ENCODE results near the gene NAV2. TPM values are rescaled to one million over a fixed set of nuclear protein-coding genes. Genes with fewer than 3 reads are reported as not detected.

NAV2 gene
- total RNA-seq, 1 experiment from 2014 or later = 63.5 TPM

DNA sequence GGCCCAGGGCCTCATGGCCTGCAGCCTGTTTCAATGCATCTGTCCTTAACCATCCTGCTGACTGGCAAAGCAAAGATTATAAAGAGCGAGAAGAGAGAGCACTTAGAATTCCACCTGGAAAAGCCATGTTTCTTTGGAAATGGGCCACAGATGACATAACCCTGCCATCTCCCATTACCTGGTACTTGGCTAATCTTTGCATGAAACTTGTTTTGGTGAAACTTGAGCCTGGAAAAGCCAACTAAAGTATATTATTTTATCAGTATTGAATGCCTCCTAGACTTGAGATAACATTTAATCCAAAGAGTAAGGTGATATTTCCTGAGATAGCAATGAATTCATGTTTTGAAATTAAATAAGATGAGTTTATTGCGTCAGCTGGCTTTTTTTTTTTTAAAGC, 72.6 kb downstream of the NAV2 start:
- Histone ChIP-seq H3K36me3 (ENCODE audit: control insufficient read depth, insufficient read depth, low read length) (no peaks in the 10 kb centered on the region; the same call in 1 of the 2 replicates), H3K27me3 (replicated peaks; ENCODE audit: control insufficient read depth, insufficient read depth, low read length) (no peaks in the 10 kb centered on the region), H3K9me3 (no peaks in the 10 kb centered on the region), H3K4me3 (ENCODE audit: low read depth, low read length) (no peak overlapping the region), H3K4me1 (peaks cover 8% of the 10 kb centered on the region; the same call in 1 of the 2 replicates)
- intact Hi-C loops (cut with micrococcal nuclease; ENCODE audit: unreplicated experiment) = no loop called here
- no peak for DNase-seq
- no TSS peak for BruUV-seq (replicated peaks)
- peaks cover 12% of the 10 kb centered on the region for H3K4me1 Mint-ChIP-seq (ENCODE audit: low read depth, unreplicated experiment)
- TF ChIP-seq, protein P1, sequence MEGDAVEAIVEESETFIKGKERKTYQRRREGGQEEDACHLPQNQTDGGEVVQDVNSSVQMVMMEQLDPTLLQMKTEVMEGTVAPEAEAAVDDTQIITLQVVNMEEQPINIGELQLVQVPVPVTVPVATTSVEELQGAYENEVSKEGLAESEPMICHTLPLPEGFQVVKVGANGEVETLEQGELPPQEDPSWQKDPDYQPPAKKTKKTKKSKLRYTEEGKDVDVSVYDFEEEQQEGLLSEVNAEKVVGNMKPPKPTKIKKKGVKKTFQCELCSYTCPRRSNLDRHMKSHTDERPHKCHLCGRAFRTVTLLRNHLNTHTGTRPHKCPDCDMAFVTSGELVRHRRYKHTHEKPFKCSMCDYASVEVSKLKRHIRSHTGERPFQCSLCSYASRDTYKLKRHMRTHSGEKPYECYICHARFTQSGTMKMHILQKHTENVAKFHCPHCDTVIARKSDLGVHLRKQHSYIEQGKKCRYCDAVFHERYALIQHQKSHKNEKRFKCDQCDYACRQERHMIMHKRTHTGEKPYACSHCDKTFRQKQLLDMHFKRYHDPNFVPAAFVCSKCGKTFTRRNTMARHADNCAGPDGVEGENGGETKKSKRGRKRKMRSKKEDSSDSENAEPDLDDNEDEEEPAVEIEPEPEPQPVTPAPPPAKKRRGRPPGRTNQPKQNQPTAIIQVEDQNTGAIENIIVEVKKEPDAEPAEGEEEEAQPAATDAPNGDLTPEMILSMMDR (IDR thresholded peaks at IDR 0.05; ENCODE audit: insufficient read depth in 1 of 2, low read depth in 1 of 2, low read length in 1 of 2, severe bottlenecking in 1 of 2, unreplicated experiment in 1 of 2) = no peak
- CTCF ChIA-PET = interaction anchor here (0.6 kb wide), 1 partner anchor 118 kb away, joined by 3 read pairs; no protein-coding TSS in a partner anchor
- H3K36me3 Mint-ChIP-seq (ENCODE audit: insufficient read depth, unreplicated experiment) = no peaks in the 10 kb centered on the region
- POLR2A ChIA-PET = no interaction called here
- no peak overlapping the region for H3K4me3 Mint-ChIP-seq (ENCODE audit: unreplicated experiment)
- no peaks in the 10 kb centered on the region for H3K9me3 Mint-ChIP-seq (ENCODE audit: unreplicated experiment)
- H3K27me3 Mint-ChIP-seq (ENCODE audit: insufficient read depth, unreplicated experiment) = no peaks in the 10 kb centered on the region
- no peak overlapping the region for H3K27ac Mint-ChIP-seq (ENCODE audit: unreplicated experiment)

DNA sequence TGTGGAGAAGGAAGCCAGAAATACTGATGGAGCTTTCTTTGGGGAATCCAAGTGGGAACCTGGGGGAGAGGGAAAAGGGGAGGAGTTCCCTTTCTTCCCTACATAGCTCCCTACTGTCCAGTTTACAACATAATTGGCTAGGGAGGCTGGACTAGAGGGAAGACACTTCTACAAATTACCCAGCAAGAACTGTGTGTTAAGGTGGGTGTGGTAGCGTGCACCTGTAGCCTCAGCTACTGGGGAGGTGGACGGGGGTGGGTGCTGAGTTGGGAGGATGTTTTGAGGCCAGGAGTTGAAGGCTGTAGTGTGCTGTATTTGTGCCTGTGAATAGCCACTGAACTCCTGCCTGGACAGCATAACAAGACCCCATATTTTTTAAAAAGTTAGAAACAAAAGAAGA, 74.0 kb downstream of the NAV2 start:
- Mint-ChIP-seq H3K27ac (ENCODE audit: unreplicated experiment) (no peak overlapping the region), H3K4me1 (ENCODE audit: low read depth, unreplicated experiment) (peaks cover 14% of the 10 kb centered on the region), H3K9me3 (ENCODE audit: unreplicated experiment) (no peaks in the 10 kb centered on the region), H3K4me3 (ENCODE audit: unreplicated experiment) (no peak overlapping the region), H3K27me3 (ENCODE audit: insufficient read depth, unreplicated experiment) (no peaks in the 10 kb centered on the region), H3K36me3 (ENCODE audit: insufficient read depth, unreplicated experiment) (no peaks in the 10 kb centered on the region)
- no peak overlapping the region for H3K4me3 ChIP-seq (ENCODE audit: low read depth, low read length)
- H3K36me3 ChIP-seq (ENCODE audit: control insufficient read depth, insufficient read depth, low read length) = no peaks in the 10 kb centered on the region; the same call in 1 of the 2 replicates
- intact Hi-C loops (cut with micrococcal nuclease; ENCODE audit: unreplicated experiment) = no loop called here
- POLR2A ChIA-PET = no interaction called here
- no peaks in the 10 kb centered on the region for H3K9me3 ChIP-seq
- TF ChIP-seq, protein P1 (IDR thresholded peaks at IDR 0.05; ENCODE audit: insufficient read depth in 1 of 2, low read depth in 1 of 2, low read length in 1 of 2, severe bottlenecking in 1 of 2, unreplicated experiment in 1 of 2) = no peak
- BruUV-seq (replicated peaks) = no TSS peak
- CTCF ChIA-PET = no interaction called here
- H3K4me1 ChIP-seq = peaks cover 8% of the 10 kb centered on the region; the same call in 1 of the 2 replicates
- no peaks in the 10 kb centered on the region for H3K27me3 ChIP-seq (replicated peaks; ENCODE audit: control insufficient read depth, insufficient read depth, low read length)
- no peak for DNase-seq

DNA sequence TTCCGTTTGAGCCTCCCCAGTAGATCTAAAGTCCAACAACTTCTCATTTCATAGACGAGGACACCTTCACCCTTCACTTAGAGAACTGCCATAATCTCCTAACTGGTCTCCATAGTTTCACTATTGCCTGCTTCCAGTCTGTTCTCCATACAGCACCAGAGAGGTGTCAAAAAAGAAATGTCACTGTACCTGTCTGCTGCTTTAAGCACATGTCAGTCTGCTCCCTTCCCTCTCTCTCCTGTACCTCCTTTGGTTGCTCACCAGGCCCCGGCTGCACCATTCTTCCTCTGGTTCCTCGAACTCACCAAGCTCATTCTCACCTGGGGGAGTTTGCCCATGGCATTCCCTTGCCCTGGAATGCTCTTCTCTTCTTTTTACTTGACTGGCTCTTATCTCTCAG, 75.8 kb downstream of the NAV2 start:
- Mint-ChIP-seq H3K36me3 (ENCODE audit: insufficient read depth, unreplicated experiment) (no peaks in the 10 kb centered on the region), H3K27ac (ENCODE audit: unreplicated experiment) (no peak overlapping the region), H3K4me1 (ENCODE audit: low read depth, unreplicated experiment) (peaks cover 29% of the 10 kb centered on the region), H3K27me3 (ENCODE audit: insufficient read depth, unreplicated experiment) (no peaks in the 10 kb centered on the region), H3K9me3 (ENCODE audit: unreplicated experiment) (no peaks in the 10 kb centered on the region), H3K4me3 (ENCODE audit: unreplicated experiment) (no peak overlapping the region)
- BruUV-seq (replicated peaks) = no TSS peak
- no peaks in the 10 kb centered on the region for H3K36me3 ChIP-seq (ENCODE audit: control insufficient read depth, insufficient read depth, low read length)
- no peak overlapping the region for H3K4me3 ChIP-seq (ENCODE audit: low read depth, low read length)
- peaks cover 22% of the 10 kb centered on the region for H3K4me1 ChIP-seq
- DNase-seq = no peak
- no peaks in the 10 kb centered on the region for H3K9me3 ChIP-seq
- intact Hi-C loops (cut with micrococcal nuclease; ENCODE audit: unreplicated experiment) = no loop called here
- H3K27me3 ChIP-seq (replicated peaks; ENCODE audit: control insufficient read depth, insufficient read depth, low read length) = no peaks in the 10 kb centered on the region
- ChIA-PET POLR2A (no interaction called here), CTCF (no interaction called here)
- TF ChIP-seq, protein P1 (IDR thresholded peaks at IDR 0.05; ENCODE audit: insufficient read depth in 1 of 2, low read depth in 1 of 2, low read length in 1 of 2, severe bottlenecking in 1 of 2, unreplicated experiment in 1 of 2) = no peak
